HCT116 (cell line): ENCODE results near the gene RAPGEF3. TPM values are rescaled to one million over a fixed set of nuclear protein-coding genes. Genes with fewer than 3 reads are reported as not detected.

Source experiments
- ATAC-seq: fragments of 200-7000 bp; cut with Tn5 transposase; 2 replicates; pipeline ENCODE4 v1.9.1; 2020; ENCODE audit warnings: mild to moderate bottlenecking, moderate library complexity
- BruUV-seq: library from RNA; stranded (reverse); fragments of 400-500 nt; replicated peaks from 2 replicates; lab custom pipeline; 2021; lab: Mats Ljungman, UMichigan
- CTCF ChIA-PET: fragments of 300-600 bp; sonication (Branson Sonifier 250); formaldehyde crosslinking; loops from one replicate; lab custom pipeline; 2021; ENCODE audit warnings: antibody characterized with exemption; lab: Charles Lee
- POLR2A ChIA-PET: fragments of 300-600, 350-600 bp; sonication (Branson Sonifier 250); formaldehyde crosslinking; loops from one replicate; lab custom pipeline; 2021; ENCODE audit warnings: antibody characterized with exemption; lab: Charles Lee
- RAD21 ChIA-PET, 2 experiments: fragments of 300-600 bp; sonication (Branson Sonifier 250); formaldehyde crosslinking; loops; one replicate each; lab custom pipeline; 2023; ENCODE audit warnings: low total read pairs in 2 of 2; ENCODE audit not compliant: uncharacterized antibody in 2 of 2, unreplicated experiment in 2 of 2, low non-redundant PET in 1 of 2; lab: Charles Lee
- DNase-seq: peaks from one replicate; pipeline ENCODE4 v3.0.0-alpha.2; 2010; ENCODE audit warnings: low read depth, low spot score
- H2AFZ ChIP-seq: fragments of 200-600 bp; shearing (Covaris generic), sonication (generic); 2 replicates; pipeline ENCODE4 v1.6.1; 2017; ENCODE audit warnings: low read depth, mixed run types, mixed read lengths, antibody characterized with exemption, low read length; ENCODE audit not compliant: poor library complexity, severe bottlenecking
- H3K27ac ChIP-seq: 2 replicates; pipeline ENCODE4 v1.5.1; 2012; ENCODE audit warnings: low read depth, low read length
- H3K27me3 ChIP-seq: fragments of 200-600 bp; sonication (generic); 2 replicates; pipeline ENCODE4 v1.6.1; 2016; ENCODE audit warnings: mixed run types, low read length, mixed read lengths; ENCODE audit not compliant: insufficient read depth
- H3K36me3 ChIP-seq, 2 experiments: fragments of 200-500 bp in 1 of 2; fragments of 200-600 bp in 1 of 2; sonication (Bioruptor generic) in 1 of 2; sonication (generic) in 1 of 2; 2 replicates each; pipeline versions ENCODE4 v1.5.1 to v1.6.1; 2014 to 2016; ENCODE audit warnings: low read length in 2 of 2, inconsistent platforms in 1 of 2, mixed read lengths in 1 of 2, mixed run types in 1 of 2; ENCODE audit not compliant: insufficient read depth in 2 of 2, control insufficient read depth in 1 of 2
- H3K4me1 ChIP-seq, 2 experiments: fragments of 200-600 bp in 1 of 2; sonication (generic) in 1 of 2; 2 replicates each; pipeline versions ENCODE4 v1.5.1 to v1.6.1; 2012 to 2017; ENCODE audit warnings: low read length in 2 of 2, inconsistent platforms in 1 of 2, mild to moderate bottlenecking in 1 of 2, mixed read lengths in 1 of 2, mixed run types in 1 of 2, moderate library complexity in 1 of 2; ENCODE audit not compliant: insufficient read depth in 2 of 2, control insufficient read depth in 1 of 2
- H3K4me2 ChIP-seq: fragments of 200-600 bp; sonication (generic); 2 replicates; pipeline ENCODE4 v1.6.1; 2017; ENCODE audit warnings: mixed run types, low read length, mixed read lengths
- H3K4me3 ChIP-seq, 2 experiments: fragments of 200-600 bp in 1 of 2; sonication (generic) in 1 of 2; replicated peaks in 1 of 2; 2 replicates each; pipeline ENCODE4 v1.5.1; 2011 to 2016; ENCODE audit warnings: low read length in 2 of 2, control low read depth in 1 of 2, low read depth in 1 of 2, mild to moderate bottlenecking in 1 of 2, mixed read lengths in 1 of 2, mixed run types in 1 of 2
- H3K79me2 ChIP-seq: fragments of 200-600 bp; sonication (generic); 2 replicates; pipeline ENCODE4 v1.6.1; 2017; ENCODE audit warnings: mild to moderate bottlenecking, mixed run types, low read length, moderate library complexity, mixed read lengths; ENCODE audit not compliant: insufficient read depth
- H3K9ac ChIP-seq: fragments of 200-600 bp; sonication (generic); 2 replicates; pipeline ENCODE4 v1.6.1; 2016; ENCODE audit warnings: low read length, mixed read lengths
- H3K9me2 ChIP-seq: fragments of 200-600 bp; sonication (generic), shearing (Covaris generic); 2 replicates; pipeline ENCODE4 v1.6.1; 2017; ENCODE audit warnings: mixed run types, mild to moderate bottlenecking, moderate library complexity; ENCODE audit not compliant: insufficient read depth
- H3K9me3 ChIP-seq, 2 experiments: fragments of 200-500 bp in 1 of 2; fragments of 200-600 bp in 1 of 2; sonication (Bioruptor generic) in 1 of 2; sonication (generic) in 1 of 2; 2 replicates each; pipeline ENCODE4 v1.6.1; 2014 to 2017; ENCODE audit warnings: low read length in 2 of 2, mixed read lengths in 2 of 2, inconsistent platforms in 1 of 2, low read depth in 1 of 2, mild to moderate bottlenecking in 1 of 2, mixed run types in 1 of 2, moderate library complexity in 1 of 2; ENCODE audit not compliant: control insufficient read depth in 1 of 2, insufficient read depth in 1 of 2
- H4K20me1 ChIP-seq: fragments of 200-600 bp; sonication (generic), shearing (Covaris generic); 2 replicates; pipeline ENCODE4 v1.6.1; 2017; ENCODE audit warnings: mixed run types, mild to moderate bottlenecking, moderate library complexity; ENCODE audit not compliant: insufficient read depth
- CBX3 ChIP-seq: IDR thresholded peaks from 2 replicates; pipeline ENCODE4 v1.6.1; 2012; ENCODE audit warnings: low read depth
- EGR1 ChIP-seq: IDR thresholded peaks from 2 replicates; pipeline ENCODE4 v1.6.1; 2012; ENCODE audit warnings: low read depth
- ELF1 ChIP-seq: IDR thresholded peaks from 2 replicates; pipeline ENCODE4 v1.6.1; 2012; ENCODE audit warnings: low read depth, borderline replicate concordance
- EZH2 ChIP-seq: fragments of 200-600 bp; sonication (generic); IDR thresholded peaks from 2 replicates; pipeline ENCODE4 v1.6.1; 2017; ENCODE audit warnings: antibody characterized with exemption, mixed run types
- EZH2phosphoT487 ChIP-seq: fragments of 200-600 bp; IDR thresholded peaks from 2 replicates; pipeline ENCODE4 v1.6.1; 2018; ENCODE audit warnings: antibody characterized with exemption, borderline replicate concordance
- JUND ChIP-seq: IDR thresholded peaks from 2 replicates; pipeline ENCODE4 v1.6.1; 2012
- RAD21 ChIP-seq: IDR thresholded peaks from 2 replicates; pipeline ENCODE4 v1.6.1; 2012; ENCODE audit warnings: low read depth, mild to moderate bottlenecking
- SP1 ChIP-seq: IDR thresholded peaks from 2 replicates; pipeline ENCODE4 v1.6.1; 2012; ENCODE audit warnings: low read depth
- intact Hi-C: fragments of 100-400 bp; cut with micrococcal nuclease; formaldehyde crosslinking; loops from 2 replicates; pipeline ENCODE4 v1.10.0; 2022
- total RNA-seq: library from RNA; stranded (reverse); gene quantifications from one replicate; pipeline ENCODE4 v1.2.1, GENCODE V29; 2021; ENCODE audit not compliant: unreplicated experiment
- TF ChIP-seq, protein P1 (sequence below): IDR thresholded peaks from 2 replicates; pipeline ENCODE4 v1.6.1; 2012
- TF ChIP-seq, protein P2 (sequence below): IDR thresholded peaks from 2 replicates; pipeline ENCODE4 v1.6.1; 2012; ENCODE audit warnings: low read depth
- TF ChIP-seq, protein P3 (sequence below): IDR thresholded peaks from 2 replicates; pipeline ENCODE4 v1.6.1; 2012

RAPGEF3 gene
- total RNA-seq, 1 experiment from 2014 or later = 1.8 TPM

DNA sequence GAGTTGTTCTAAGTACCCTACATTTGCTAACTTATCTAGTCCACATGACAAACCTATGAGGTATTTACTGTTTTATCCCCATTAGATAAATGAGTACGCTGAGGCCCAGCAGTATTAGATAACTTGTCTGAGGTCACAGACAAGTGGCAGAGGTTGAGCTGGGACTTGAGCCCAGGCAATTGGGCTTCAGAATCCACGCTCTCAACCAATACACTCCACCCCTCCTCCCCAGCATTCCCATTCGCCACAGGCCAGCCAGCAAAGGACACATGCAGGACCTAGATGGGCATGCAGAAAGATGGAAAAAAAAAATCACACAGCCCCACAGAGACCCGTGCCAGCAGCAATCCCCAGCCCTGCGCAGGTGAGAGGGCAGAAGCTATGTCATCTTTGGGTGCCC, 48.7 kb upstream of the RAPGEF3 start:
- Histone ChIP-seq H3K4me3 (no peak overlapping the region), H4K20me1 (no peaks in the 10 kb centered on the region), H3K9me2 (no peaks in the 10 kb centered on the region), H3K27ac (no peak overlapping the region), H3K4me1 (peaks cover 27 to 47% of the 10 kb centered on the region in 2 experiments), H2AFZ (no peak overlapping the region), H3K36me3 (no peaks in the 10 kb centered on the region), H3K27me3 (no peaks in the 10 kb centered on the region), H3K4me2 (no peak overlapping the region), H3K9me3 (no peaks in the 10 kb centered on the region), H3K79me2 (peaks cover 65% of the 10 kb centered on the region), H3K9ac (no peak overlapping the region)
- ChIA-PET POLR2A (no interaction called here), RAD21 (interaction anchor here in 1 of 2 experiments (0.6 kb wide), 1 partner anchor 26 kb away, joined by 4 read pairs; no protein-coding TSS in a partner anchor), CTCF (interaction anchor here (2.0 kb wide), 1 partner anchor 31 kb away, joined by 14 read pairs; no protein-coding TSS in a partner anchor)
- no peak for ATAC-seq
- no peak for DNase-seq
- intact Hi-C loops = no loop called here
- BruUV-seq = no TSS peak
- TF ChIP-seq RAD21 (no peak), CBX3 (no peak), JUND (no peak), SP1 (no peak), ELF1 (no peak), EZH2 (no peak), EGR1 (no peak), EZH2phosphoT487 (no peak)
- TF ChIP-seq, protein P1, sequence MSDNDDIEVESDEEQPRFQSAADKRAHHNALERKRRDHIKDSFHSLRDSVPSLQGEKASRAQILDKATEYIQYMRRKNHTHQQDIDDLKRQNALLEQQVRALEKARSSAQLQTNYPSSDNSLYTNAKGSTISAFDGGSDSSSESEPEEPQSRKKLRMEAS = no peak
- TF ChIP-seq, protein P2, sequence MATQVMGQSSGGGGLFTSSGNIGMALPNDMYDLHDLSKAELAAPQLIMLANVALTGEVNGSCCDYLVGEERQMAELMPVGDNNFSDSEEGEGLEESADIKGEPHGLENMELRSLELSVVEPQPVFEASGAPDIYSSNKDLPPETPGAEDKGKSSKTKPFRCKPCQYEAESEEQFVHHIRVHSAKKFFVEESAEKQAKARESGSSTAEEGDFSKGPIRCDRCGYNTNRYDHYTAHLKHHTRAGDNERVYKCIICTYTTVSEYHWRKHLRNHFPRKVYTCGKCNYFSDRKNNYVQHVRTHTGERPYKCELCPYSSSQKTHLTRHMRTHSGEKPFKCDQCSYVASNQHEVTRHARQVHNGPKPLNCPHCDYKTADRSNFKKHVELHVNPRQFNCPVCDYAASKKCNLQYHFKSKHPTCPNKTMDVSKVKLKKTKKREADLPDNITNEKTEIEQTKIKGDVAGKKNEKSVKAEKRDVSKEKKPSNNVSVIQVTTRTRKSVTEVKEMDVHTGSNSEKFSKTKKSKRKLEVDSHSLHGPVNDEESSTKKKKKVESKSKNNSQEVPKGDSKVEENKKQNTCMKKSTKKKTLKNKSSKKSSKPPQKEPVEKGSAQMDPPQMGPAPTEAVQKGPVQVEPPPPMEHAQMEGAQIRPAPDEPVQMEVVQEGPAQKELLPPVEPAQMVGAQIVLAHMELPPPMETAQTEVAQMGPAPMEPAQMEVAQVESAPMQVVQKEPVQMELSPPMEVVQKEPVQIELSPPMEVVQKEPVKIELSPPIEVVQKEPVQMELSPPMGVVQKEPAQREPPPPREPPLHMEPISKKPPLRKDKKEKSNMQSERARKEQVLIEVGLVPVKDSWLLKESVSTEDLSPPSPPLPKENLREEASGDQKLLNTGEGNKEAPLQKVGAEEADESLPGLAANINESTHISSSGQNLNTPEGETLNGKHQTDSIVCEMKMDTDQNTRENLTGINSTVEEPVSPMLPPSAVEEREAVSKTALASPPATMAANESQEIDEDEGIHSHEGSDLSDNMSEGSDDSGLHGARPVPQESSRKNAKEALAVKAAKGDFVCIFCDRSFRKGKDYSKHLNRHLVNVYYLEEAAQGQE = no peak
- TF ChIP-seq, protein P3, sequence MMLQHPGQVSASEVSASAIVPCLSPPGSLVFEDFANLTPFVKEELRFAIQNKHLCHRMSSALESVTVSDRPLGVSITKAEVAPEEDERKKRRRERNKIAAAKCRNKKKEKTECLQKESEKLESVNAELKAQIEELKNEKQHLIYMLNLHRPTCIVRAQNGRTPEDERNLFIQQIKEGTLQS = no peak
